ENCODE data around the gene BSPRY.
A peak's percentile ranks its signal among the peaks of the same experiment; 100 is the strongest.
"Not testable (repeated sequence)": the region's sequence is repeated elsewhere in the genome, so short reads cannot be mapped to it uniquely, and the experiment has no call there.

Gene BSPRY

GRCh38 chr9:113341712-113342410 is 7.5 kb upstream of the BSPRY start:
- DNase-seq: peak; percentile 59

GRCh38 chr9:113343732-113344231 is 5.6 kb upstream of the BSPRY start:
- peak; percentile 39 for DNase-seq

GRCh38 chr9:113345190-113345589 is 4.2 kb upstream of the BSPRY start:
- DNase-seq: no peak

- no peak for DNase-seq
These were observed 3.7 kb upstream of the BSPRY start for GRCh38 chr9:113345671-113346070.

- no peak for DNase-seq
These were observed 904 bp upstream of the BSPRY start for GRCh38 chr9:113348437-113348836.

GRCh38 chr9:113349066-113349444 is 286 bp upstream of the BSPRY start:
- DNase-seq: no peak

GRCh38 chr9:113350107-113350661 is 843 bp downstream of the BSPRY start:
- no peak for DNase-seq

GRCh38 chr9:113350937-113351336 is 1.6 kb downstream of the BSPRY start:
- peak; percentile 13 for DNase-seq

- no peak for DNase-seq
These were observed 2.7 kb downstream of the BSPRY start for GRCh38 chr9:113352006-113352405.

- no peak for DNase-seq
These were observed 3.1 kb downstream of the BSPRY start for GRCh38 chr9:113352411-113352810.

- no peak for DNase-seq
These were observed 5.8 kb downstream of the BSPRY start for GRCh38 chr9:113355040-113355596.

- DNase-seq: no peak
These were observed 7.4 kb downstream of the BSPRY start for GRCh38 chr9:113356686-113357292.

GRCh38 chr9:113359385-113359784 is 10.0 kb downstream of the BSPRY start:
- no peak for DNase-seq

GRCh38 chr9:113360242-113360842 is 11.0 kb downstream of the BSPRY start:
- no peak for DNase-seq

- DNase-seq: no peak
These were observed 12.1 kb downstream of the BSPRY start for GRCh38 chr9:113361304-113362018.

GRCh38 chr9:113363336-113363735 is 14.0 kb downstream of the BSPRY start:
- DNase-seq: no peak

GRCh38 chr9:113364951-113365350 is 15.6 kb downstream of the BSPRY start:
- DNase-seq: no peak

- not testable (repeated sequence) for DNase-seq
These were observed 16.3 kb downstream of the BSPRY start for GRCh38 chr9:113365652-113366051.

- DNase-seq: no peak
These were observed 19.1 kb downstream of the BSPRY start for GRCh38 chr9:113368348-113368981.

GRCh38 chr9:113368982-113369854 is 19.9 kb downstream of the BSPRY start:
- no peak for DNase-seq

GRCh38 chr9:113369855-113370140 is 20.5 kb downstream of the BSPRY start:
- DNase-seq: no peak
